Naive thymus-derived CD4-positive, alpha-beta T cell (primary cell): Measurements from ENCODE around the gene LRRC4C. TPM values are rescaled to one million over a fixed set of nuclear protein-coding genes. Genes with fewer than 3 reads are reported as not detected.

ENCODE experiments used
- ATAC-seq: fragments of 150-1000 bp; cut with Tn5 transposase; 2 replicates; pipeline ENCODE4 v1.10.0; 2021; ENCODE audit warnings: mild to moderate bottlenecking, moderate library complexity
- CTCF ChIA-PET: fragments of 350-600 bp; sonication (Branson Sonifier 250); formaldehyde crosslinking; loops from one replicate; lab custom pipeline; 2021; ENCODE audit warnings: antibody characterized with exemption; lab: Charles Lee
- POLR2A ChIA-PET: fragments of 350-600 bp; sonication (Branson Sonifier 250); formaldehyde crosslinking; loops from one replicate; lab custom pipeline; 2021; ENCODE audit warnings: antibody characterized with exemption, inconsistent platforms; lab: Charles Lee
- DNase-seq, 9 donors: peaks; one replicate each; pipeline versions ENCODE4 v3.0.0 to v3.0.0-alpha.2; 2020 to 2022; ENCODE audit warnings: mixed read lengths in 1 of 9
- H3K27ac ChIP-seq: one replicate; pipeline ENCODE4 v1.7.0; 2013; ENCODE audit warnings: mild to moderate bottlenecking, low read depth, low read length, moderate library complexity
- H3K27me3 ChIP-seq, 2 donors: one replicate each; pipeline ENCODE4 v1.7.0; 2013; ENCODE audit warnings: low read length in 2 of 2, mild to moderate bottlenecking in 2 of 2, moderate library complexity in 2 of 2; ENCODE audit not compliant: control insufficient read depth in 2 of 2, insufficient read depth in 2 of 2
- H3K36me3 ChIP-seq, 3 experiments: 1 replicate in 2 of 3; 2 replicates in 1 of 3; pipeline ENCODE4 v1.7.0; 2013; ENCODE audit warnings: low read length in 3 of 3, mild to moderate bottlenecking in 3 of 3, moderate library complexity in 1 of 3; ENCODE audit not compliant: insufficient read depth in 3 of 3, control insufficient read depth in 2 of 3
- H3K4me1 ChIP-seq, 2 donors: one replicate each; pipeline ENCODE4 v1.7.0; 2013; ENCODE audit warnings: low read length in 2 of 2, mild to moderate bottlenecking in 2 of 2, moderate library complexity in 1 of 2; ENCODE audit not compliant: control insufficient read depth in 2 of 2, insufficient read depth in 2 of 2
- H3K4me3 ChIP-seq: 2 replicates; pipeline ENCODE4 v1.7.0; 2013; ENCODE audit warnings: mild to moderate bottlenecking, low read length
- H3K9me3 ChIP-seq, 3 experiments: 1 replicate in 2 of 3; 2 replicates in 1 of 3; pipeline ENCODE4 v1.7.0; 2013; ENCODE audit warnings: low read length in 3 of 3; ENCODE audit not compliant: control insufficient read depth in 2 of 3
- H3K27ac Mint-ChIP-seq, 9 donors: one replicate each; pipeline ENCODE4 v1.8.0; 2020 to 2022; ENCODE audit warnings: mixed read lengths in 9 of 9, mild to moderate bottlenecking in 8 of 9, moderate library complexity in 5 of 9, inconsistent platforms in 2 of 9
- H3K27me3 Mint-ChIP-seq, 5 donors: one replicate each; pipeline ENCODE4 v1.8.0; 2021 to 2022; ENCODE audit warnings: mixed read lengths in 5 of 5, mild to moderate bottlenecking in 1 of 5
- H3K36me3 Mint-ChIP-seq, 5 donors: one replicate each; pipeline ENCODE4 v1.8.0; 2020 to 2022; ENCODE audit warnings: mixed read lengths in 5 of 5, mild to moderate bottlenecking in 3 of 5, inconsistent platforms in 1 of 5
- H3K4me1 Mint-ChIP-seq, 7 donors: one replicate each; pipeline ENCODE4 v1.8.0; 2020 to 2022; ENCODE audit warnings: mixed read lengths in 7 of 7, mild to moderate bottlenecking in 3 of 7, inconsistent platforms in 1 of 7
- H3K4me3 Mint-ChIP-seq, 10 donors: one replicate each; pipeline ENCODE4 v1.8.0; 2020 to 2022; ENCODE audit warnings: mild to moderate bottlenecking in 10 of 10, mixed read lengths in 10 of 10, moderate library complexity in 6 of 10, inconsistent platforms in 2 of 10
- H3K9me3 Mint-ChIP-seq, 11 donors: one replicate each; pipeline ENCODE4 v1.8.0; 2020 to 2022; ENCODE audit warnings: mixed read lengths in 11 of 11, mild to moderate bottlenecking in 4 of 11, inconsistent platforms in 1 of 11, moderate library complexity in 1 of 11
- intact Hi-C, 2 donors: fragments of 100-400 bp; cut with micrococcal nuclease; formaldehyde crosslinking; loops; one replicate each; pipeline ENCODE4 v1.15.1; 2023
- polyA plus RNA-seq, 2 donors: library from polyadenylated mRNA; unstranded; fragments of 300-500 nt; fragmentation: Illumina TruSeq; gene quantifications; one replicate each; pipeline ENCODE4 v1.2.3, GENCODE V29; 2021
- total RNA-seq, 6 experiments: library from RNA in 5 of 6; stranded (reverse) in 5 of 6; gene quantifications; 1 replicate in 5 of 6; 2 replicates in 1 of 6; pipeline ENCODE4 v1.2.3 and lab custom pipeline; 2021 to 2026

LRRC4C gene
- total and polyA plus RNA-seq, 7 experiments from 2014 or later = not detected

- no peak overlapping the region for H3K4me3 Mint-ChIP-seq
- Histone ChIP-seq H3K4me1 (no peaks in the 10 kb centered on the region), H3K9me3 (no peaks in the 10 kb centered on the region), H3K36me3 (no peaks in the 10 kb centered on the region), H3K4me3 (no peak overlapping the region), H3K27me3 (no peaks in the 10 kb centered on the region), H3K27ac (no peak overlapping the region)
- ChIA-PET POLR2A (no interaction called here), CTCF (no interaction called here)
- ATAC-seq = no peak
- intact Hi-C loops = no loop called here
- H3K4me1 Mint-ChIP-seq = no peaks in the 10 kb centered on the region
- H3K27me3 Mint-ChIP-seq = no peaks in the 10 kb centered on the region
- H3K9me3 Mint-ChIP-seq = peaks cover 0 to 26% (median 4%) of the 10 kb centered on the region in 11 donors
- no peak overlapping the region for H3K27ac Mint-ChIP-seq
- no peak for DNase-seq
- H3K36me3 Mint-ChIP-seq = no peaks in the 10 kb centered on the region
These were observed 1189.6 kb downstream of the LRRC4C start for GRCh38 chr11:40269865-40270264.

- H3K9me3 Mint-ChIP-seq = peaks cover 0 to 30% (median 4%) of the 10 kb centered on the region in 11 donors
- Histone ChIP-seq H3K4me3 (no peak overlapping the region), H3K36me3 (no peaks in the 10 kb centered on the region), H3K27ac (no peak overlapping the region), H3K4me1 (no peaks in the 10 kb centered on the region), H3K9me3 (no peaks in the 10 kb centered on the region), H3K27me3 (no peaks in the 10 kb centered on the region)
- CTCF ChIA-PET = no interaction called here
- ATAC-seq (no peak), DNase-seq (no peak)
- H3K4me1 Mint-ChIP-seq = no peaks in the 10 kb centered on the region
- H3K27ac Mint-ChIP-seq = no peak overlapping the region
- no peaks in the 10 kb centered on the region for H3K27me3 Mint-ChIP-seq
- intact Hi-C loops = no loop called here
- no peak overlapping the region for H3K4me3 Mint-ChIP-seq
- POLR2A ChIA-PET = no interaction called here
- no peaks in the 10 kb centered on the region for H3K36me3 Mint-ChIP-seq
These were observed 1190.9 kb downstream of the LRRC4C start for GRCh38 chr11:40268551-40268950.

- no peaks in the 10 kb centered on the region for H3K36me3 ChIP-seq
- H3K4me1 ChIP-seq = no peaks in the 10 kb centered on the region
- CTCF ChIA-PET = no interaction called here
- no peak overlapping the region for H3K27ac ChIP-seq
- ATAC-seq (no peak), DNase-seq (no peak)
- H3K4me1 Mint-ChIP-seq = no peaks in the 10 kb centered on the region
- H3K36me3 Mint-ChIP-seq = no peaks in the 10 kb centered on the region
- H3K4me3 ChIP-seq = no peak overlapping the region
- POLR2A ChIA-PET = no interaction called here
- no peak overlapping the region for H3K27ac Mint-ChIP-seq
- no peaks in the 10 kb centered on the region for H3K27me3 Mint-ChIP-seq
- no peaks in the 10 kb centered on the region for H3K27me3 ChIP-seq
- intact Hi-C loops = no loop called here
- H3K9me3 ChIP-seq = no peaks in the 10 kb centered on the region
- no peak overlapping the region for H3K4me3 Mint-ChIP-seq
- H3K9me3 Mint-ChIP-seq = peaks cover 0 to 16% (median 3%) of the 10 kb centered on the region in 11 donors
These were observed 1204.0 kb downstream of the LRRC4C start for GRCh38 chr11:40255457-40255856.

- Mint-ChIP-seq H3K27ac (no peak overlapping the region), H3K9me3 (peaks cover 0 to 17% (median 4%) of the 10 kb centered on the region in 11 donors), H3K4me1 (no peaks in the 10 kb centered on the region), H3K4me3 (no peak overlapping the region), H3K36me3 (no peaks in the 10 kb centered on the region), H3K27me3 (no peaks in the 10 kb centered on the region)
- no peak for DNase-seq
- H3K27ac ChIP-seq = no peak overlapping the region
- no peaks in the 10 kb centered on the region for H3K4me1 ChIP-seq
- H3K36me3 ChIP-seq = no peaks in the 10 kb centered on the region
- ChIA-PET CTCF (no interaction called here), POLR2A (no interaction called here)
- no peak overlapping the region for H3K4me3 ChIP-seq
- no peak for ATAC-seq
- intact Hi-C loops = no loop called here
- no peaks in the 10 kb centered on the region for H3K9me3 ChIP-seq
- no peaks in the 10 kb centered on the region for H3K27me3 ChIP-seq
These were observed 1206.3 kb downstream of the LRRC4C start for GRCh38 chr11:40253166-40253565.

- intact Hi-C loops = no loop called here
- Mint-ChIP-seq H3K4me3 (no peak overlapping the region), H3K4me1 (no peaks in the 10 kb centered on the region), H3K27ac (no peak overlapping the region), H3K9me3 (peaks cover 0 to 16% (median 7%) of the 10 kb centered on the region in 11 donors), H3K36me3 (no peaks in the 10 kb centered on the region), H3K27me3 (no peaks in the 10 kb centered on the region)
- no peak overlapping the region for H3K27ac ChIP-seq
- H3K4me3 ChIP-seq = no peak overlapping the region
- POLR2A ChIA-PET = no interaction called here
- CTCF ChIA-PET = no interaction called here
- no peak for DNase-seq
- no peaks in the 10 kb centered on the region for H3K4me1 ChIP-seq
- no peaks in the 10 kb centered on the region for H3K36me3 ChIP-seq
- ATAC-seq = no peak
- no peaks in the 10 kb centered on the region for H3K27me3 ChIP-seq
- H3K9me3 ChIP-seq = no peaks in the 10 kb centered on the region
These were observed 1207.2 kb downstream of the LRRC4C start for GRCh38 chr11:40252236-40252635.

- CTCF ChIA-PET = no interaction called here
- ATAC-seq = no peak
These were observed 1212.5 kb downstream of the LRRC4C start for GRCh38 chr11:40246983-40247382.

GRCh38 chr11:40241524-40242051 lies 1217.9 kb downstream of the LRRC4C start:
- CTCF ChIA-PET = no interaction called here
- no peaks in the 10 kb centered on the region for H3K27me3 Mint-ChIP-seq

More at GRCh38 chr11:40246983-40247382, 1212.5 kb downstream of the LRRC4C start:
- Mint-ChIP-seq H3K4me1 (no peaks in the 10 kb centered on the region), H3K9me3 (peaks cover 0 to 19% (median 6%) of the 10 kb centered on the region in 11 donors), H3K4me3 (no peak overlapping the region), H3K27me3 (no peaks in the 10 kb centered on the region), H3K27ac (no peak overlapping the region), H3K36me3 (no peaks in the 10 kb centered on the region)
- POLR2A ChIA-PET = no interaction called here
- Histone ChIP-seq H3K27ac (no peak overlapping the region), H3K27me3 (no peaks in the 10 kb centered on the region), H3K4me3 (no peak overlapping the region), H3K4me1 (no peaks in the 10 kb centered on the region), H3K9me3 (no peaks in the 10 kb centered on the region), H3K36me3 (no peaks in the 10 kb centered on the region)
- intact Hi-C loops = no loop called here
- no peak for DNase-seq

More at GRCh38 chr11:40241524-40242051, 1217.9 kb downstream of the LRRC4C start:
- ATAC-seq (no peak), DNase-seq (no peak)
- H3K4me1 Mint-ChIP-seq = no peaks in the 10 kb centered on the region
- Histone ChIP-seq H3K4me3 (no peak overlapping the region), H3K9me3 (no peaks in the 10 kb centered on the region), H3K27ac (no peak overlapping the region), H3K36me3 (no peaks in the 10 kb centered on the region), H3K27me3 (no peaks in the 10 kb centered on the region), H3K4me1 (no peaks in the 10 kb centered on the region)
- no peak overlapping the region for H3K4me3 Mint-ChIP-seq
- no peak overlapping the region for H3K27ac Mint-ChIP-seq
- POLR2A ChIA-PET = no interaction called here
- intact Hi-C loops = no loop called here
- H3K36me3 Mint-ChIP-seq = no peaks in the 10 kb centered on the region
- peaks cover 0 to 20% (median 5%) of the 10 kb centered on the region in 11 donors for H3K9me3 Mint-ChIP-seq
